HG03064 (cell line): Measurements from ENCODE around the gene MTMR1.
A peak's percentile ranks its signal among the peaks of the same experiment; 100 is the strongest.

Experiments used
- ATAC-seq: cut with Tn5 transposase; IDR thresholded peaks from one replicate; pipeline ENCODE4 v1.9.1; 2021; ENCODE audit warnings: low read depth; ENCODE audit not compliant: unreplicated experiment

MTMR1 gene

GRCh38 chrX:150692831-150693724 lies at the start of gene MTMR1:
Gene MTMR1 (plus strand): TSS chrX:150693396. CDS start chrX:150693531, 135 bp downstream.
- peak; percentile 54 for ATAC-seq

DNA sequence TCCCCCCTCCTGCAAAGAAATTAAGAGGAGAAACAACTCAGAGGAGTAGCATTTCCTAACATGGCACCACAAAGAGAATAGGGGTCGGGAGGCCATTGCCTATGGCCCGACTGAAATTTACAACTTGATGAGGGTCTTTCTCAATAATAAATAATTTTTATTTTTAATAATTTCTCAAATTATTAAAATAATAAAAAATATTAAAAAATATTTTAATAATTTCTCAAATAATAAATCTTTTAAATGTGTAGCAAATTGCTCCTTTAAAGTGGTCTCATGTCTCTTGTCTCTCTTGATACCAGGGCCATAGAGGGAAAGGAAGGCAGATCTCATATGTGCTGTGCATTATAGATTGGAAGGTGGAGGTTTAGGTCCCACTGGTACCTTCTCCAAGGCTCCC lies 49.2 kb upstream of the MTMR1 start:
- ATAC-seq = no peak

DNA sequence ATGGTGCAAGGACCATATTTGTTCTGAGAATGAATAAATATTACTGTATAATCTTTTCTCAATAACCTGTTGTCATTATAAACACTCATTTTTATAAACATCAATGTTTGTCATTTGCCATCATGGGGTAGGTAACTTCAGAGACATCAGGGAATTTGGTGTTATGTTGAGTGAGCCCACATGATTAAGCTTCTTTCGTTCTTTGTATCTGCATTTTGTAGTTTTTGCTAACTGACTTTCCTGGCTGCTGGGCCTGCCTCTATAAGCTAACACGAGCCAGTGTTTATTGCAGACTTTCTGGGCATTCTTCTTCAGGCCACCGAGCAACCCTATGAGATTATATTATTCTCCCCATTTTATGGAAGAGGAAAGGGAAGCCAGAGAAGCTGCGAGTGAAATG lies 48.8 kb upstream of the MTMR1 start:
- no peak for ATAC-seq

DNA sequence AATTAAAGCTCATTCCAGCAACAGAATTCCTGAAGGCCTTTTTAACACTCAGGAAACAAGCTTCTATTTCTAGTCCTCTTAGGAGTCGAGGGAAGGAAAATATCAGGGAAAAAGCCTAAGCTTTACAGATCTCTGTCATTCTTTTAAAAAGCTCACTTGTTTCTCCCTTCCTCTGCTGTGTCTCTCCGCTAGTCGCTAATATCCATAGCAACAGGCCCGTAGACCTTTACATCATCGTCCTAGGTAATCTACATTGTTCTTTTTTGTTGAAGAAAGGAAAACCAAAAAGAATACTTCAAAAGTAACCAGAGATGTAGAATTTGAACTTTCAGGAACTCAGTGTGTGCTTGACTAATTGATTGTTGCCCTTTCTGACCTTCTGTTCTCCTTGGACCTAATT lies 45.9 kb upstream of the MTMR1 start:
- ATAC-seq = no peak

DNA sequence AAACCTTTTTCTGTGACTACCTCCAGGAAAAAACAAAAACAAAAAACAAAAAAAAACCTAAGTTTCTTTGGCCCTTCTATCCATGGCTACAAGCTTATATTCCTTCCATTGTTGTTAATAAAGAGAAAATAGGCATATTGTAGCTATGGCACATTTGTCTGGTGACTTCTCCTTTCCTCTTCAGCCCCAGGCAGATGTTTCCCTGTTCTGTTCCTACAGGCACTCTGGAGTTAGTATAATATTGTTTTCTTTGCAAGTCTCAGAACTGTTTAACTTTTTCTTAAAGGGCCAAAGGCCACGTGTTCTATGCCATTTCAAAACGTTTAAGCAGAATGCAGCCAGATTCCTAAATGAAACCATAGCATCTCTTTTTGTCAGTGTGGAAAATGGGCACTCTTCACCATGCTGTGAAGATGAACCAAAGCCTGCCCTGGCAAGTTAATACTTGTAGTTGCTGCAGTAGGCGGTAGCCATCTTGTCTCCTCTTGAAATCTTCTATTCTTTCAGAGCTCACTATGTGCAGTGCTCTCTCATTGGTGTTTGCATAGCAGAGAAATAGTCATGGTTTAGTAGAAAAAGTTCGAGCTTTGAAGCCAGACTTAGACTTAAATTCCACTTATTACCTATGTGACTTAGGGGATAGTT lies 44.8 kb upstream of the MTMR1 start:
- ATAC-seq = no peak

DNA sequence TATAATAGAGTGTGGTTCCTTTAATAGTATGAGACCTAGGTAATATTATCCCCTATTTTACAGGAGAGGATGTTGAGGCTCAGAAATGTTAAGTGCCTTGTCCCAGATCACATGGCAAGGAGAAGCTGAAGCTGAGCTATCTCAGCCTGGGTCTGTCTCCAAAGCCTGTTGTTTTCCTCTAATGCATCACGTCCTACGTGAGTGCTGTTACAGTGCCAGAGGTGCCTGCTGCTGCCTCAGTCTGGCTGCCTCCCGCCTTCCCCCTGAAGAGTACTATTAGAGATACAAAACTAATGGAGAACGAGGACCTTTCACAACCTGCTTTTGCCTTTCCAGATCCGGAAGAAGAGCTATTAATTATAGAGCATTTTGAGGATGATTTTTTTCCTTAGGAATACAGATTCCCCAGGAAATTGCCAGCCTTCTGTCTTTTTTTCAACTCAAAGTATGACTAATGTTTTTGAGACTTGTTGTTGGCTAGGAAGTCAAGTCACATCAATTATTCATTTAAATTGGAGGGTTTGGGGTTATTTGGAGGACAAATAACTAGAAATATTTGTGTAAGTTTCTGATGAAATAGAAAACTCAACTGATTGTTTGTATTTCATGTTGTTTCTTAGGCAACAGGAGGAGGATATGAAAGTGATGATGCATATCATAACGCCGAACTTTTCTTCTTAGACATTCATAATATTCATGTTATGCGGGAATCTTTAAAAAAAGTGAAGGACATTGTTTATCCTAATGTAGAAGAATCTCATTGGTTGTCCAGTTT lies 43.9 kb upstream of the MTMR1 start:
- ATAC-seq = no peak

DNA sequence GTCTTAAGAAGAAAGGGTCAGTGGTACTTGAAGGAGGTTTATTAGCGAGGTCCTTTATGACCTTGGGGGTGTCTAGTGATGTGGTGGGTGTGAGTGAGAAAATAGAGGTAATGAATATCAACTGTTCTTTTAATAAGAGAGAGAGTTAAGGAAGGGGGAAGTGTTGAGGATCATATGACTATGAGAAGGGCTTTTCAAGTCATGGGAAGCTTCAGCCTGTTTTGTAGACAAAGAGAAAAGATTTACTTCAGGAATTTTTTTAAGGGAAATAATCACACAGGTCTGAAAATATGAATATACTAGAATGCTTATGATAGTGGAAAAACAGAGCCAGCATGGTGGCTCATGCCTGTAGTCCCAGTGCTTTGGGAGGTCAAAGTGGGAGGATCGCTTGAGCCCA lies 41.3 kb upstream of the MTMR1 start:
- ATAC-seq = no peak

GRCh38 chrX:150655788-150656187 lies 37.4 kb upstream of the MTMR1 start:
- ATAC-seq = no peak

DNA sequence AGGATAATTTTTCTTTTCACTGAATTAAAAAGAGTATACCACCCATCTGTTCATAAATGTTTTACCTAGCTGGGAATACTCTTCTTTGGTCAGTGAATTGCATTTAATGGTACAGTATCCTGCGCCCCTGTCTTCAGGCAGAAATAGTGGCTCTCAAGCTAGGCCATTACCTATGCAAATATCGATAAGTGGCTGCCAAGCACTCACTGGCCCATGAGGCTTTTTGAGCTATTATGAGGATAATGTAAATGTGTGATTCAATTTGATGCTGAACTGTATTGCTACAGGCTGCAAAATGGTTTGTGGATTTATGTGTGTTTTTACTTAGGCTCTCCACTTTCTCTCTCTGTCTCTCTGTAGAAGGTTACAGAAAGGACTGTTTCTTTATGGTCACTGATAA lies 30.1 kb upstream of the MTMR1 start:
- no peak for ATAC-seq

- ATAC-seq = no peak
Measured at GRCh38 chrX:150664290-150664689, 28.9 kb upstream of the MTMR1 start.

GRCh38 chrX:150676221-150676620 lies 17.0 kb upstream of the MTMR1 start:
- no peak for ATAC-seq

DNA sequence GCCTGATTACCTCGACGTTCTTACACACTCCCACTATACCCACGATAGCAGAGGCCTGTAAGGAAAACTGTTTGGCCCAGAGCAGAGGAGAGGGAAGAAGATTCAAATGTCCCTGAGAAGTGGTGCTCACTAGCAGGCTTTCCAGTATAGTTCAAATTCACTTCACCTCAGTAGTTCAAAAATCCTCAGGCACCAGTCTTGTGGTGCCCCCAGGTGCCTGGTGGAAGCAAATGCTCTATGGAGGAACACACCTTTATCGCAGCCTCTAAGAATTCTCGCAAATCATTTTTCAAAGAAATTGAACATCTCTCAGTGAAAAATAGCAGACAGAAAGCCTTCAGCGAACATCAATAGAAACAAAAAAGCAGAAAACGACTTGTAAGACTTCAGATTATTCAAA lies 12.2 kb upstream of the MTMR1 start:
- no peak for ATAC-seq

- ATAC-seq = no peak
Measured at GRCh38 chrX:150683112-150683511, 10.1 kb upstream of the MTMR1 start.

DNA sequence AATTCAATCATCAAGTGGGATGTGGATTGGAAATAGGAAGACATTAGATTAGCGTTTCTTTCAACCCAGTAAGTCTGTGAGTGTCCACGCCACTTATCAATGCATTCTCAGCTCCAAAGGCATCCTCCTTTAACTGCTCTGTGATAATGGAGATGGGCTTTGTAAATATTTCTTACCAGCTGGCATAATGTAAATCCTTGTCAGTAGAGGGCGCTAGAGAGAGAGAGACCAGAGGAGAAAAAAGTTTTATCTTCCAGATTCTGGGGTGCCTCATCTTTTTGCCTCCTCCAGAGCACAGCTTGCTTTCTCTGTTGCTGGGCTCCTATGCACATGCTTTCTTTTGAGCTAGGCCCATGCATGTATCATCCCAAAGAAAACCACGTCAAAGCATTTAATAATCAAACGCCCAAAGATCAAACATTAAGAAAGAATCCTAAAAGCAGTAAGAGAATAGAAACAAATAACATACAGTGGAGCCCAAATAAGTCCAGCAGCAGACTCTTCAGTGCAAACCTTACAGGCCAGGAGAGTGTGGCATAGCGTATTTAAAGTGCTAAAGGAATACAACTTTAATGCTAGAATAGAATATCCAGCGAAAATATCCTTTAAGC lies 9.6 kb upstream of the MTMR1 start:
- no peak for ATAC-seq

DNA sequence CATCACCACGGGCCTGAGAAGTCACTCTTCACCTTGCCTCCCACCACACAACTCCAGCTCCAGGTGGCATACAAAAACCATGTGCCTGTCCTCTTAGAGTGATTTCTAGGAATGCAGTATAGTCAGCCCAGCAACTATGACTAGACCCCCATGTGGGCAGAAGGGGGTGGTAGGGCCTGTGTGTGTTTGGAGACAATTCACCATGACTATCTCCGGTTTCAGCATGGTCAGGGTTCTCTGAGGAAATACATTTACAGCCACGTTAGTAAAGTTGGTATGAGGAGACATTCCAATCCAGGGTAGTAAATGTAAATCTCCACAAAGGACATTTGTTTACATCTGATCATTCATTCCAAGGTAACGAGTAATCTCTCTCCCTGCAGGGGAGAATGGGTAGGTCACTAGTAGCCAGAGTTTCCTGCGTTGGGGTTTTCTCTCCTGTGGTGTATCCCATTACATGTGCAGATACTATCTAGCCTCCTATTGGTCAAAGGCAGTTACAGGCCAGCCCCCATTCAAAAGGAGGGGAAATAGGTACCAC lies 4.2 kb upstream of the MTMR1 start:
- ATAC-seq = no peak

DNA sequence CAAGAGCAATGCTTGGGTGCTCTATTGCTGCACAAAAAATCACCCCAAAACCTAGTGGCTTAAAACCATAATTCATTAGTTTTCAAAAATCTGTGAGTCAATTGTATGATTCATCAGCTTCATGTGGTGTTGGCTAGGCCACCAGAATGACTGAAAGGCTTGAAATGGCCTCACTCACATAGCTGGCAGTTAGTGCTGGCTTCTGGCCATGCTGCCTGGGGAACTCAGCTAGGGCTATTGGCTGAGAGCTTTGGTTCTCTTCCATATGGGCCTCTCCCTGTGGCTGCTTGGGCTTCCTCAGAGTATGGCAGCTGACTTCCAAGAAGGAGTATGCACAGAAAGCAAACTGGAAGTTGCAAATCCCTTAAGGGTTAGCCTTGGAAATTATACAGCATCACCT lies 3.1 kb upstream of the MTMR1 start:
- ATAC-seq = no peak

DNA sequence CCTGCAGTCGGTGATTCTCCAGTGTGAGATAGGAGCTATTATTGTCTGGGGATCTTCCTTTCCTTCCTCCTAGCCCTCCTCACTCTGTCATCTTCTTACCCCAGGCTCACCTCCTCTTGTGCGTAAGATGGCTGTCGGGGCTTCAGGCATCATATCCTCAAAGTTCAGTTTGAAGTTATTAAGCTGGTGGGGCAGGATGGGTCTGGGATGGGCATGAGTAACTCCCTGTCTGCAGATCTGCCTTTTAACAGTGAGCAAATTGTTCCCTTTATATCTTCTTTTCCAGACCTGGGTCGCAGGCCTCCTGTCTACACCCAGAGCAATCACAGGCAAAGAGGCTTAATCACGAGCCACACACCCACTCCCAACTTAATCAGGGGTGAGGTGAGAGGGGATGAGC lies 900 bp upstream of the MTMR1 start:
- no peak for ATAC-seq

DNA sequence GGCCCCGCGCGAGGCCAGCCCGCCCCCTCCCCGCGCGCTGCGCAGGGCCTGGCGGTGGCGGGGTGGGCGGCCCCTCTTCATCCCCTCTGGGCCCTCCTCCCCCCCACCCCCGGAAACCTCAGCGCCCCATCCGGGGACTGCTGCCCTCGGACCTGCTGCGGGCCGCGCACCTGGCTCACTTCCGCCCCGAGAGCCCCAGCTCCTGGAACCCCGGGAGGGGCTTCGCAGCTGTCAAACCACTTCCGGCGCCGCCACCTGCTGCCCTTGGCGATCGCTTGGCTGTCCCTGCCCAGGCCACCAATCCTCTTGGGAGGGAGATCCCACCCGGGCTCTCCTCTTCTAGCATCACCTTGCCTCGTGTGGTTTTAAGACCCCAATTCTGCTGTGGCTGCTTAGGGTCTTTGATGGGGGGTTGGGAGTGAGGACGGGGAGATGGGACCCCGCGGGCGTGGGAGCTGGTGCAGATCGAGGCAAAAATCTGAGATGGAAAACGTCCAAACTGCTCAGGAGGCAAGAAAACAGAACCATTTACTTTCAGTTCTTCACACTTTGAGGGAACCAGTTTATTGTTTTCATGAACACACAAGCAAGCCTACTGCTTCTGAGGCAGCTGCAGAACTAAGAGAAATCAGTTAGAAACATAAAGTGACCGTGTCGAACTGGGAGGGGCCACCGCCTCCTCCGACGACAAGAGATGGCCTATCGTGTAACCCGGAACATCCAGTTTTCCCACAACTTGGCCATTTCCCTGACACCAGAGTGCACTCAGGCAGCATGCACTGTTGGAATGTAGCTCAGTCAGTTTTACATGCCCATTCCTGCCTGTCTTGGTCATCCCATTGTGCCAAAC lies 754 bp downstream of the MTMR1 start:
- ATAC-seq = peak; percentile 76

GRCh38 chrX:150694738-150695410 lies 1.7 kb downstream of the MTMR1 start:
- no peak for ATAC-seq
